ENCODE measurements around the gene CLEC2A. TPM values are rescaled to one million over a fixed set of nuclear protein-coding genes. Genes with fewer than 3 reads are reported as not detected.

Gene CLEC2A
- total and polyA plus RNA-seq, 2 donors (not counting 3 experiments of a cell fraction or from before 2014, with no cell fraction given) = not detected

DNA sequence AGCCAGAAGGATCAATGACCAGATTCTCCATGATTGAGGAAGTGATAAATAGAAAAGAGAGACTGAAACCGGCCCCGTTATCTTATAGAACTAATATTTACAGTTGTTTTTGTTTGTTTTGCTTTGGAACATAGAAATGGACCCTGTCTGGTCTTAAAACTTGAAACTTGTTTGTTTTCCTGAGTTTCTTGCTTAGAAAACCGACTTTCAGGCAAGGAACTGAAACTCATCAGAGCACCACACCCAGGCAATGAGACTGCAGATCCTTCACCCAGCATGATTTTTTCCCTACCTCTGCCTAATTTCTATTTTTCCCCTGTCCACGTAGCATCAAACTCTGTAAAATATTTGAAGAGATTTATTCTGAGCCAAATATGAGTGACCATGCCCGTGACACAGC is 28.4 kb upstream of the CLEC2A start:
- ChIA-PET POLR2A (no interaction called here), CTCF (interaction anchor here (1.8 kb wide), 1 partner anchor 20 kb away, joined by 9 read pairs; no protein-coding TSS in a partner anchor)
- Histone ChIP-seq H3K9me3 (replicated peaks; ENCODE audit: control insufficient read depth, insufficient read depth, low read length) (no peaks in the 10 kb centered on the region), H3K4me1 (ENCODE audit: control insufficient read depth, extremely low read depth, insufficient read depth, low read length) (no peaks in the 10 kb centered on the region), H3K36me3 (ENCODE audit: control insufficient read depth in 2 of 2, extremely low read depth in 1 of 2, insufficient read depth in 2 of 2, low read length in 2 of 2) (no peaks in the 10 kb centered on the region), H3K27me3 (ENCODE audit: control insufficient read depth in 2 of 2, insufficient read depth in 2 of 2, low read length in 2 of 2) (peaks cover 0 to 3% of the 10 kb centered on the region in 2 experiments), H2AFZ (ENCODE audit: low read depth, low read length) (no peak overlapping the region), H4K20me1 (replicated peaks; ENCODE audit: control insufficient read depth, extremely low read depth, insufficient read depth, low read length) (no peaks in the 10 kb centered on the region), H3K79me2 (ENCODE audit: control insufficient read depth, insufficient read depth, low read length) (no peaks in the 10 kb centered on the region), H3K4me3 (replicated peaks in 1 of 3; ENCODE audit: insufficient read depth in 1 of 3, low read depth in 1 of 3, low read length in 3 of 3) (no peak overlapping the region), H3K4me2 (ENCODE audit: insufficient read depth, low read length) (no peak overlapping the region), H3K9ac (replicated peaks; ENCODE audit: extremely low read depth, insufficient read depth, low read length) (no peak overlapping the region), H3K27ac (ENCODE audit: insufficient read depth, low read depth, low read length) (no peak overlapping the region), H3K9me1 (replicated peaks; ENCODE audit: control insufficient read depth, extremely low read depth, insufficient read depth, low read length) (no peaks in the 10 kb centered on the region)
- BruUV-seq (replicated peaks) = no TSS peak
- DNase-seq (ENCODE audit: low read depth, low spot score) (no peak), FAIRE-seq (no peak)
- dilution Hi-C loops (cut with MboI; ENCODE audit: extremely low pct_ligation_motif_present, low sequenced_read_pairs) = no loop called here
- no peak for TF ChIP-seq JUN (IDR thresholded peaks at IDR 0.05; ENCODE audit: borderline replicate concordance, insufficient read depth, insufficient read length, low read depth)
- TF ChIP-seq EZH2 (IDR thresholded peaks at IDR 0.05; ENCODE audit: borderline replicate concordance, low read depth, low read length, severe bottlenecking) = no peak
- no peak for TF ChIP-seq FOS (IDR thresholded peaks at IDR 0.05; ENCODE audit: borderline replicate concordance, insufficient read depth, low read length)
- no peak for TF ChIP-seq MYC (IDR thresholded peaks at IDR 0.05; ENCODE audit: low read depth, low read length)
- TF ChIP-seq, protein P1, sequence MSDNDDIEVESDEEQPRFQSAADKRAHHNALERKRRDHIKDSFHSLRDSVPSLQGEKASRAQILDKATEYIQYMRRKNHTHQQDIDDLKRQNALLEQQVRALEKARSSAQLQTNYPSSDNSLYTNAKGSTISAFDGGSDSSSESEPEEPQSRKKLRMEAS (IDR thresholded peaks at IDR 0.05; ENCODE audit: insufficient read depth, insufficient read length) = no peak
- TF ChIP-seq GATA2 (IDR thresholded peaks at IDR 0.05; ENCODE audit: insufficient read depth, insufficient read length, low read depth, low read length) = no peak
- TF ChIP-seq, protein P2, sequence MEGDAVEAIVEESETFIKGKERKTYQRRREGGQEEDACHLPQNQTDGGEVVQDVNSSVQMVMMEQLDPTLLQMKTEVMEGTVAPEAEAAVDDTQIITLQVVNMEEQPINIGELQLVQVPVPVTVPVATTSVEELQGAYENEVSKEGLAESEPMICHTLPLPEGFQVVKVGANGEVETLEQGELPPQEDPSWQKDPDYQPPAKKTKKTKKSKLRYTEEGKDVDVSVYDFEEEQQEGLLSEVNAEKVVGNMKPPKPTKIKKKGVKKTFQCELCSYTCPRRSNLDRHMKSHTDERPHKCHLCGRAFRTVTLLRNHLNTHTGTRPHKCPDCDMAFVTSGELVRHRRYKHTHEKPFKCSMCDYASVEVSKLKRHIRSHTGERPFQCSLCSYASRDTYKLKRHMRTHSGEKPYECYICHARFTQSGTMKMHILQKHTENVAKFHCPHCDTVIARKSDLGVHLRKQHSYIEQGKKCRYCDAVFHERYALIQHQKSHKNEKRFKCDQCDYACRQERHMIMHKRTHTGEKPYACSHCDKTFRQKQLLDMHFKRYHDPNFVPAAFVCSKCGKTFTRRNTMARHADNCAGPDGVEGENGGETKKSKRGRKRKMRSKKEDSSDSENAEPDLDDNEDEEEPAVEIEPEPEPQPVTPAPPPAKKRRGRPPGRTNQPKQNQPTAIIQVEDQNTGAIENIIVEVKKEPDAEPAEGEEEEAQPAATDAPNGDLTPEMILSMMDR (IDR thresholded peaks at IDR 0.05; ENCODE audit: extremely low read depth in 1 of 2, insufficient read depth in 1 of 2, low read depth in 1 of 2, low read length in 2 of 2) = no peak
- TF ChIP-seq POLR2A (IDR thresholded peaks at IDR 0.05; ENCODE audit: low read depth, low read length) = no peak
- no peak for TF ChIP-seq POLR2AphosphoS5 (IDR thresholded peaks at IDR 0.05; ENCODE audit: insufficient read depth, low read depth, low read length)
- intact Hi-C loops (cut with micrococcal nuclease) = no loop called here
